IMR-90 (cell line): ENCODE data around the gene HTRA2. TPM values are rescaled to one million over a fixed set of nuclear protein-coding genes. Genes with fewer than 3 reads are reported as not detected.

Experiments used
- ATAC-seq: fragments of 200-7000 bp; cut with Tn5 transposase; 2 replicates; pipeline ENCODE4 v1.9.1; 2020; ENCODE audit warnings: low read depth, mild to moderate bottlenecking, moderate library complexity
- BruUV-seq: library from RNA; stranded (reverse); fragments of 400-500 nt; replicated peaks from 2 replicates; lab custom pipeline; 2021; lab: Mats Ljungman, UMichigan
- CTCF ChIA-PET: fragments of 300-600 bp; formaldehyde crosslinking; extraction: SDS; loops from one replicate; lab custom pipeline; 2021; ENCODE audit warnings: antibody characterized with exemption; lab: Yijun Ruan, JAX
- POLR2A ChIA-PET: fragments of 300-600 bp; sonication (Branson Sonifier 250); formaldehyde crosslinking; loops from one replicate; lab custom pipeline; 2022; ENCODE audit warnings: antibody characterized with exemption; ENCODE audit not compliant: unreplicated experiment; lab: Charles Lee
- DNase-seq: peaks from one replicate; pipeline ENCODE4 v3.0.0; 2013
- H2AFZ ChIP-seq: replicated peaks from 2 replicates; pipeline ENCODE3; 2013; ENCODE audit warnings: low read length, mild to moderate bottlenecking; ENCODE audit not compliant: poor library complexity
- H2AK5ac ChIP-seq: 2 replicates; pipeline ENCODE4 v1.6.1; 2013; ENCODE audit warnings: low read depth, low read length, inconsistent platforms
- H2AK9ac ChIP-seq: replicated peaks from 2 replicates; pipeline ENCODE3; 2013; ENCODE audit warnings: mild to moderate bottlenecking, low read depth, low read length, moderate library complexity; ENCODE audit not compliant: poor library complexity
- H2BK120ac ChIP-seq: 2 replicates; pipeline ENCODE4 v1.6.1; 2013; ENCODE audit warnings: low read depth, low read length, inconsistent platforms
- H2BK15ac ChIP-seq: 3 replicates; pipeline ENCODE4 v1.6.1; 2013; ENCODE audit warnings: low read depth, low read length, inconsistent platforms
- H2BK20ac ChIP-seq: 2 replicates; pipeline ENCODE4 v1.6.1; 2013; ENCODE audit warnings: low read depth, mild to moderate bottlenecking, inconsistent platforms, low read length, moderate library complexity
- H2BK5ac ChIP-seq: 2 replicates; pipeline ENCODE4 v1.6.1; 2013; ENCODE audit warnings: mild to moderate bottlenecking, low read depth, low read length, inconsistent platforms; ENCODE audit not compliant: poor library complexity, severe bottlenecking
- H3K14ac ChIP-seq: replicated peaks from 2 replicates; pipeline ENCODE4 v1.6.1; 2013; ENCODE audit warnings: low read depth, low read length, inconsistent platforms
- H3K18ac ChIP-seq: 2 replicates; pipeline ENCODE4 v1.6.1; 2013; ENCODE audit warnings: low read depth, low read length, control low read depth
- H3K23ac ChIP-seq: 2 replicates; pipeline ENCODE4 v1.6.1; 2013; ENCODE audit warnings: low read depth, low read length, inconsistent platforms
- H3K27ac ChIP-seq: 2 replicates; pipeline ENCODE4 v1.5.1; 2013; ENCODE audit warnings: mild to moderate bottlenecking, control low read depth, low read length; ENCODE audit not compliant: insufficient read depth
- H3K27me3 ChIP-seq: 2 replicates; pipeline ENCODE4 v1.6.1; 2013; ENCODE audit warnings: low read length; ENCODE audit not compliant: control insufficient read depth, insufficient read depth
- H3K36me3 ChIP-seq: 2 replicates; pipeline ENCODE4 v1.6.1; 2013; ENCODE audit warnings: low read length, mixed read lengths; ENCODE audit not compliant: control insufficient read depth, insufficient read depth
- H3K4ac ChIP-seq: 2 replicates; pipeline ENCODE4 v1.6.1; 2013; ENCODE audit warnings: low read depth, low read length, inconsistent platforms
- H3K4me1 ChIP-seq: 2 replicates; pipeline ENCODE4 v1.6.1; 2013; ENCODE audit warnings: low read length, mixed read lengths; ENCODE audit not compliant: control insufficient read depth, insufficient read depth
- H3K4me2 ChIP-seq: 2 replicates; pipeline ENCODE4 v1.6.1; 2013; ENCODE audit warnings: low read depth, mild to moderate bottlenecking, control low read depth, low read length, moderate library complexity
- H3K4me3 ChIP-seq: 2 replicates; pipeline ENCODE4 v1.5.1; 2013; ENCODE audit warnings: low read depth, mild to moderate bottlenecking, control low read depth, low read length, moderate library complexity; ENCODE audit not compliant: insufficient read depth
- H3K56ac ChIP-seq: 2 replicates; pipeline ENCODE4 v1.6.1; 2013; ENCODE audit warnings: low read length, inconsistent platforms; ENCODE audit not compliant: insufficient read depth; ENCODE audit errors: extremely low read depth
- H3K79me1 ChIP-seq, 2 experiments: 2 replicates each; pipeline ENCODE4 v1.6.1; 2013; ENCODE audit warnings: low read length in 2 of 2, inconsistent platforms in 1 of 2, low read depth in 1 of 2
- H3K9ac ChIP-seq: 2 replicates; pipeline ENCODE4 v1.6.1; 2013; ENCODE audit warnings: low read depth, low read length, control low read depth
- H3K9me1 ChIP-seq: 2 replicates; pipeline ENCODE4 v1.6.1; 2013; ENCODE audit warnings: low read length, inconsistent platforms; ENCODE audit not compliant: insufficient read depth
- H3K9me3 ChIP-seq: 2 replicates; pipeline ENCODE4 v1.6.1; 2013; ENCODE audit warnings: low read length; ENCODE audit not compliant: control insufficient read depth, insufficient read depth
- H4K20me1 ChIP-seq: 2 replicates; pipeline ENCODE4 v1.6.1; 2013; ENCODE audit warnings: low read length, inconsistent platforms; ENCODE audit not compliant: insufficient read depth
- H4K5ac ChIP-seq: 2 replicates; pipeline ENCODE4 v1.6.1; 2013; ENCODE audit warnings: mild to moderate bottlenecking, low read depth, low read length, control low read depth
- H4K8ac ChIP-seq, 2 experiments: 2 replicates each; pipeline ENCODE4 v1.6.1; 2013; ENCODE audit warnings: low read depth in 2 of 2, low read length in 2 of 2, control low read depth in 1 of 2, inconsistent platforms in 1 of 2
- H4K91ac ChIP-seq: 2 replicates; pipeline ENCODE4 v1.6.1; 2013; ENCODE audit warnings: low read depth, low read length, inconsistent platforms; ENCODE audit not compliant: insufficient read depth
- BHLHE40 ChIP-seq: fragments of 150-350 bp; IDR thresholded peaks from 2 replicates; pipeline ENCODE4 v1.6.1; 2016; ENCODE audit warnings: mild to moderate bottlenecking, low read depth, low read length
- CEBPB ChIP-seq: IDR thresholded peaks from 2 replicates; pipeline ENCODE4 v1.6.1; 2012; ENCODE audit warnings: low read depth, low read length, improper control_type of control experiment
- CHD1 ChIP-seq: IDR thresholded peaks from 2 replicates; pipeline ENCODE4 v1.6.1; 2012; ENCODE audit warnings: low read depth, low read length, improper control_type of control experiment
- CTCF ChIP-seq: conservative IDR thresholded peaks from 2 replicates; pipeline ENCODE4 v1.5.1; 2012; ENCODE audit warnings: mild to moderate bottlenecking, low read depth, low read length, improper control_type of control experiment
- FOS ChIP-seq: fragments of 150-350 bp; IDR thresholded peaks from 2 replicates; pipeline ENCODE4 v1.6.1; 2016; ENCODE audit warnings: low read depth, low read length
- MAZ ChIP-seq: IDR thresholded peaks from 2 replicates; pipeline ENCODE4 v1.6.1; 2012; ENCODE audit warnings: low read depth, mild to moderate bottlenecking, low read length, improper control_type of control experiment, moderate library complexity, borderline replicate concordance
- NFE2L2 ChIP-seq: fragments of 150-350 bp; IDR thresholded peaks from 2 replicates; pipeline ENCODE4 v1.6.1; 2016; ENCODE audit warnings: low read depth, mild to moderate bottlenecking, low read length
- POLR2A ChIP-seq: IDR thresholded peaks from 2 replicates; pipeline ENCODE4 v1.6.1; 2012; ENCODE audit warnings: mild to moderate bottlenecking, low read depth, low read length
- WGBS, 2 experiments: methylation state at CpG; one replicate each; pipeline versions ENCODE4 v1.1.5 to v1.1.7; 2013; ENCODE audit warnings: missing lambda C conversion rate in 2 of 2; ENCODE audit not compliant: insufficient read length in 1 of 2; ENCODE audit errors: extremely low coverage in 2 of 2; 5-methylcytosine and 5-hydroxymethylcytosine counted together
- dilution Hi-C: fragments of 300-500 bp; cut with HindIII; formaldehyde crosslinking; loops from one replicate; pipeline ENCODE4 v1.14.3; 2018; ENCODE audit warnings: low sequenced_read_pairs; ENCODE audit not compliant: unreplicated experiment
- in situ Hi-C: fragments of 300-500 bp; cut with MboI; formaldehyde crosslinking; loops from 3 replicates; pipeline ENCODE4 v1.14.3; 2019; ENCODE audit warnings: low sequenced_read_pairs, inconsistent platforms, mixed read lengths
- intact Hi-C: fragments of 100-400 bp; cut with micrococcal nuclease; formaldehyde crosslinking; loops from 2 replicates; pipeline ENCODE4 v1.10.0; 2022
- polyA plus RNA-seq, 3 experiments: library from polyadenylated mRNA; depleted of rRNA; stranded (reverse); fragments of >200 nt; gene quantifications; 2 replicates each; pipeline ENCODE4 v1.2.3, GENCODE V29; 2012; ENCODE audit warnings: low replicate concordance in 1 of 3
- total RNA-seq: library from RNA; depleted of rRNA; stranded (reverse); fragments of >200 nt; gene quantifications from 2 replicates; pipeline ENCODE4 v1.2.3, GENCODE V29; 2012

The HTRA2 gene
- total and polyA plus RNA-seq, 2 of the 4 experiments (the other 2 are of a cell fraction): 23.6 to 28.1 TPM

GRCh38 chr2:74564222-74564621 lies 34.5 kb downstream of the HTRA2 start:
- intact Hi-C loops (no loop called here), dilution Hi-C loops (no loop called here), in situ Hi-C loops (no loop called here)
- Histone ChIP-seq H3K56ac (no peak overlapping the region), H4K91ac (no peak overlapping the region; the same call in 1 of the 2 replicates), H3K4me3 (no peak overlapping the region), H3K4ac (peak overlapping the region; percentile 57; the same call in 1 of the 2 replicates), H3K36me3 (no peaks in the 10 kb centered on the region), H2BK120ac (peak overlapping the region; percentile 65), H3K14ac (peak overlapping the region; percentile 22), H2AK9ac (no peak overlapping the region), H4K8ac (peak overlapping the region in 1 of 2 experiments; percentile 71; a peak in 2 of 4 replicates), H2BK15ac (0 out of 3 replicates have a peak overlapping the region, but pooled peaks have one; percentile 71), H2BK5ac (peak overlapping the region; percentile 76), H3K4me2 (no peak overlapping the region), H2AK5ac (peak overlapping the region; percentile 59), H4K5ac (no peak overlapping the region), H3K9me1 (peaks cover 31% of the 10 kb centered on the region), H3K23ac (peak overlapping the region; percentile 45; the same call in 1 of the 2 replicates), H3K27me3 (no peaks in the 10 kb centered on the region), H3K9me3 (no peaks in the 10 kb centered on the region), H3K4me1 (peaks cover 17% of the 10 kb centered on the region), H4K20me1 (no peaks in the 10 kb centered on the region), H3K9ac (no peak overlapping the region), H3K18ac (no peak overlapping the region; the same call in 1 of the 2 replicates), H2BK20ac (peak overlapping the region; percentile 16; the same call in 1 of the 2 replicates), H3K27ac (no peak overlapping the region), H3K79me1 (no peaks in the 10 kb centered on the region), H2AFZ (peak overlapping the region; percentile 68)
- BruUV-seq: no TSS peak
- POLR2A ChIA-PET: no interaction called here
- ATAC-seq (no peak), DNase-seq (peak; percentile 61)
- WGBS, 2 experiments: no CpG with 5 or more reads among the region's 5 CpGs
- CTCF ChIA-PET: interaction anchor here (0.5 to 1.0 kb wide), 2 partner anchors 13 to 212 kb away, joined by 3 to 5 read pairs; no protein-coding TSS in a partner anchor
- TF ChIP-seq CEBPB: no peak
- no peak for TF ChIP-seq POLR2A
- no peak for TF ChIP-seq CTCF
- TF ChIP-seq MAZ: no peak
- TF ChIP-seq NFE2L2: no peak
- no peak for TF ChIP-seq BHLHE40
- no peak for TF ChIP-seq FOS
- TF ChIP-seq CHD1: no peak
